KMS-11 (cell line): ENCODE data around the gene NBEA.

ENCODE experiments used
- H2AFZ ChIP-seq: fragments of 200-600 bp; sonication (generic); 2 replicates; pipeline ENCODE4 v1.6.1; 2016; ENCODE audit warnings: antibody characterized with exemption, mixed run types, low read depth
- H3K27ac ChIP-seq: fragments of 200-600 bp; sonication (generic); 2 replicates; pipeline ENCODE4 v1.6.1; 2016; ENCODE audit warnings: mild to moderate bottlenecking, mixed run types
- H3K27me3 ChIP-seq: fragments of 200-600 bp; sonication (generic); 2 replicates; pipeline ENCODE4 v1.6.1; 2017; ENCODE audit warnings: mild to moderate bottlenecking, low read depth, mixed run types, moderate library complexity; ENCODE audit not compliant: insufficient read depth
- H3K36me3 ChIP-seq: fragments of 200-600 bp; sonication (generic); 2 replicates; pipeline ENCODE4 v1.6.1; 2017; ENCODE audit warnings: mild to moderate bottlenecking, mixed run types; ENCODE audit not compliant: insufficient read depth
- H3K4me1 ChIP-seq: fragments of 200-600 bp; sonication (generic); 2 replicates; pipeline ENCODE4 v1.6.1; 2016; ENCODE audit warnings: mild to moderate bottlenecking, low read depth, mixed run types; ENCODE audit not compliant: poor library complexity, severe bottlenecking
- H3K4me2 ChIP-seq: fragments of 200-600 bp; sonication (generic); 2 replicates; pipeline ENCODE4 v1.7.0; 2016; ENCODE audit warnings: mild to moderate bottlenecking, mixed run types
- H3K4me3 ChIP-seq: fragments of 200-600 bp; sonication (generic); IDR thresholded peaks from 2 replicates; pipeline ENCODE4 v1.6.1; 2017; ENCODE audit warnings: low read depth, low read length, mixed read lengths; ENCODE audit not compliant: insufficient read depth
- H3K79me2 ChIP-seq: fragments of 200-600 bp; sonication (generic); 2 replicates; pipeline ENCODE4 v1.6.1; 2016; ENCODE audit warnings: low read depth, mixed run types; ENCODE audit not compliant: insufficient read depth
- H3K9ac ChIP-seq: fragments of 200-600 bp; sonication (generic); 2 replicates; pipeline ENCODE4 v1.6.1; 2016; ENCODE audit warnings: mild to moderate bottlenecking, mixed run types
- H4K20me1 ChIP-seq: fragments of 200-600 bp; sonication (generic); 2 replicates; pipeline ENCODE4 v1.6.1; 2016; ENCODE audit warnings: mild to moderate bottlenecking, mixed run types; ENCODE audit not compliant: insufficient read depth
- CTCF ChIP-seq: fragments of 200-600 bp; sonication (generic); conservative IDR thresholded peaks from 2 replicates; pipeline ENCODE4 v1.6.1; 2017; ENCODE audit warnings: low read depth, mild to moderate bottlenecking, antibody characterized with exemption, low read length, moderate library complexity, mixed read lengths

Gene NBEA

GRCh38 chr13:35365883-35366282 is 423.8 kb downstream of the NBEA start:
- Histone ChIP-seq H4K20me1 (no peaks in the 10 kb centered on the region), H3K4me2 (no peak overlapping the region), H3K27ac (no peak overlapping the region), H3K9ac (no peak overlapping the region), H3K36me3 (no peaks in the 10 kb centered on the region), H2AFZ (no peak overlapping the region), H3K4me3 (no peak overlapping the region), H3K4me1 (no peaks in the 10 kb centered on the region), H3K79me2 (no peaks in the 10 kb centered on the region), H3K27me3 (no peaks in the 10 kb centered on the region)
- no peak for TF ChIP-seq CTCF

- H2AFZ ChIP-seq = no peak overlapping the region
- H3K27me3 ChIP-seq = no peaks in the 10 kb centered on the region
- no peaks in the 10 kb centered on the region for H3K36me3 ChIP-seq
- H3K4me2 ChIP-seq = no peak overlapping the region
- H3K79me2 ChIP-seq = no peaks in the 10 kb centered on the region
- H4K20me1 ChIP-seq = no peaks in the 10 kb centered on the region
- TF ChIP-seq CTCF = no peak
- no peaks in the 10 kb centered on the region for H3K4me1 ChIP-seq
- no peak overlapping the region for H3K27ac ChIP-seq
- H3K9ac ChIP-seq = no peak overlapping the region
- H3K4me3 ChIP-seq = no peak overlapping the region
These were observed 425.5 kb downstream of the NBEA start for GRCh38 chr13:35367586-35367985.

- Histone ChIP-seq H3K27me3 (no peaks in the 10 kb centered on the region), H3K4me3 (no peak overlapping the region), H3K9ac (no peak overlapping the region), H3K27ac (no peak overlapping the region), H3K4me1 (peaks cover 12% of the 10 kb centered on the region), H4K20me1 (no peaks in the 10 kb centered on the region), H3K4me2 (no peak overlapping the region), H2AFZ (no peak overlapping the region), H3K36me3 (no peaks in the 10 kb centered on the region), H3K79me2 (no peaks in the 10 kb centered on the region)
- no peak for TF ChIP-seq CTCF
These were observed 436.9 kb downstream of the NBEA start for GRCh38 chr13:35378939-35379338.

DNA sequence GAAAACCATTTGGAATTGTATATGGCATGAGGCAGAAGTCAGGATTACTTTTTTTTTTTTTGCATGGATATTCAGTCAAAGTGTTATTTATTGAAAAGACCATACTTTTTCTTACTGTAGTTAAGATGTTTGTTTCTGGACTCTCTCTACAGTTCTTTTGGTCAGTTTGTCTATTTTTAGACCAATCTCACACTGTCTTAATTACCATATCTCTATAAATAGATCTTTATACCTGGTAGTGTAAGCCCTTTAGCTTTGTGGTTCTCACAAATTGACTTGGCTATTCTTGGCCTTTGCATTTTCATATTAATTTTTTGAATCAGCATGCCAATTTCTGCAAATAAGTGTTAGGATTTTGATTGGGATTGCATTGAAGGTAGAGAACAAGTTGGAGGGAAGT is 437.6 kb downstream of the NBEA start:
- Histone ChIP-seq H3K27me3 (no peaks in the 10 kb centered on the region), H3K9ac (no peak overlapping the region), H3K4me3 (no peak overlapping the region), H4K20me1 (no peaks in the 10 kb centered on the region), H3K4me2 (no peak overlapping the region), H3K36me3 (no peaks in the 10 kb centered on the region), H3K27ac (no peak overlapping the region), H3K79me2 (no peaks in the 10 kb centered on the region), H2AFZ (no peak overlapping the region), H3K4me1 (peaks cover 12% of the 10 kb centered on the region)
- TF ChIP-seq CTCF = no peak
